OCI-LY7 (cell line): Measurements from ENCODE around the gene USHBP1. TPM values are rescaled to one million over a fixed set of nuclear protein-coding genes. Genes with fewer than 3 reads are reported as not detected.

ENCODE experiments used
- BruUV-seq: library from RNA; stranded (reverse); fragments of 400-500 nt; replicated peaks from 2 replicates; lab custom pipeline; 2021; lab: Mats Ljungman, UMichigan
- CTCF ChIA-PET: fragments of 300-600 bp; sonication (Branson Sonifier 250); formaldehyde crosslinking; loops from one replicate; lab custom pipeline; 2022; ENCODE audit warnings: antibody characterized with exemption; ENCODE audit not compliant: unreplicated experiment; lab: Charles Lee
- POLR2A ChIA-PET: fragments of 300-600 bp; sonication (Branson Sonifier 250); formaldehyde crosslinking; loops from one replicate; lab custom pipeline; 2022; ENCODE audit warnings: antibody characterized with exemption; lab: Charles Lee
- DNase-seq: peaks from one replicate; pipeline ENCODE4 v3.0.0-alpha.2; 2015; ENCODE audit warnings: low spot score
- H2AFZ ChIP-seq: fragments of 200-600 bp; sonication (generic), shearing (Covaris generic); 2 replicates; pipeline ENCODE4 v1.6.1; 2014; ENCODE audit warnings: mild to moderate bottlenecking, antibody characterized with exemption, low read length, moderate library complexity
- H3K27ac ChIP-seq: fragments of 200-600 bp; sonication (generic); 2 replicates; pipeline ENCODE4 v1.5.1; 2014; ENCODE audit warnings: mixed run types, low read depth, mild to moderate bottlenecking, moderate library complexity, low read length, inconsistent platforms; ENCODE audit not compliant: poor library complexity, severe bottlenecking
- H3K36me3 ChIP-seq: fragments of 200-600 bp; sonication (generic); 2 replicates; pipeline ENCODE4 v1.6.1; 2014; ENCODE audit warnings: mild to moderate bottlenecking, antibody characterized with exemption, low read length, moderate library complexity, mixed read lengths; ENCODE audit not compliant: insufficient read depth
- H3K4me1 ChIP-seq: fragments of 200-600 bp; sonication (generic); 2 replicates; pipeline ENCODE4 v1.5.1; 2014; ENCODE audit warnings: mild to moderate bottlenecking, low read length; ENCODE audit not compliant: insufficient read depth, poor library complexity, severe bottlenecking
- H3K4me2 ChIP-seq: fragments of 200-600 bp; sonication (generic); 2 replicates; pipeline ENCODE4 v1.6.1; 2014; ENCODE audit warnings: mild to moderate bottlenecking, low read length
- H3K4me3 ChIP-seq: fragments of 200-600 bp; sonication (generic); 2 replicates; pipeline ENCODE4 v1.5.1; 2014; ENCODE audit warnings: mild to moderate bottlenecking, low read depth, low read length; ENCODE audit not compliant: poor library complexity, severe bottlenecking
- H3K79me2 ChIP-seq: fragments of 200-600 bp; sonication (generic); 2 replicates; pipeline ENCODE4 v1.6.1; 2016; ENCODE audit warnings: low read depth, mild to moderate bottlenecking, low read length, moderate library complexity, mixed read lengths; ENCODE audit not compliant: insufficient read depth
- H3K9me2 ChIP-seq: fragments of 200-600 bp; sonication (generic); 2 replicates; pipeline ENCODE4 v1.6.1; 2016; ENCODE audit warnings: mild to moderate bottlenecking, low read length, mixed read lengths; ENCODE audit not compliant: insufficient read depth
- H3K9me3 ChIP-seq: fragments of 200-600 bp; sonication (generic); 2 replicates; pipeline ENCODE4 v1.6.1; 2014; ENCODE audit warnings: mild to moderate bottlenecking, mixed run types, low read length, mixed read lengths
- H4K20me1 ChIP-seq: fragments of 200-600 bp; sonication (generic); 2 replicates; pipeline ENCODE4 v1.6.1; 2014; ENCODE audit warnings: mild to moderate bottlenecking, antibody characterized with exemption, low read length, moderate library complexity, mixed read lengths; ENCODE audit not compliant: insufficient read depth
- CTCF ChIP-seq: fragments of 200-600 bp; sonication (generic); conservative IDR thresholded peaks from 2 replicates; pipeline ENCODE4 v1.5.1; 2014; ENCODE audit warnings: mild to moderate bottlenecking, antibody characterized with exemption, low read length, moderate library complexity, mixed read lengths
- EZH2phosphoT487 ChIP-seq: fragments of 200-600 bp; sonication (generic); IDR thresholded peaks from 2 replicates; pipeline ENCODE4 v1.6.1; 2018; ENCODE audit warnings: low read depth, borderline replicate concordance, mild to moderate bottlenecking, mixed run types, antibody characterized with exemption, low read length, moderate library complexity, mixed read lengths
- intact Hi-C: fragments of 100-400 bp; cut with micrococcal nuclease; formaldehyde crosslinking; loops from one replicate; pipeline ENCODE4 v1.10.0; 2022; ENCODE audit not compliant: unreplicated experiment
- total RNA-seq, 2 experiments: library from RNA; depleted of rRNA in 1 of 2; stranded (reverse); fragments of >200 nt in 1 of 2; shearing (Covaris generic) in 1 of 2; gene quantifications; 2 replicates each; pipeline ENCODE4 v1.2.3, GENCODE V29; 2014 to 2022

Gene USHBP1
- total RNA-seq, 2 experiments from 2014 or later, result 3.1 to 7.6 TPM

GRCh38 chr19:17211547-17212446 is 52.7 kb downstream of the USHBP1 start:
- peaks cover 50% of the 10 kb centered on the region for H3K36me3 ChIP-seq
- CTCF ChIA-PET, result no interaction called here
- no TSS peak for BruUV-seq

GRCh38 chr19:17210296-17210695 is 54.2 kb downstream of the USHBP1 start:
- Histone ChIP-seq H4K20me1 (no peaks in the 10 kb centered on the region), H3K27ac (no peak overlapping the region), H3K4me1 (peaks cover 36% of the 10 kb centered on the region), H3K36me3 (peaks cover 62% of the 10 kb centered on the region), H3K79me2 (no peaks in the 10 kb centered on the region), H3K9me2 (no peaks in the 10 kb centered on the region), H2AFZ (no peak overlapping the region), H3K9me3 (no peaks in the 10 kb centered on the region), H3K4me2 (no peak overlapping the region), H3K4me3 (no peak overlapping the region)
- CTCF ChIA-PET, result no interaction called here
- BruUV-seq, result no TSS peak
- TF ChIP-seq CTCF (no peak), EZH2phosphoT487 (no peak)
- POLR2A ChIA-PET, result no interaction called here
- no peak for DNase-seq
- intact Hi-C loops, result no loop called here

More at GRCh38 chr19:17211547-17212446, 52.7 kb downstream of the USHBP1 start:
- no peaks in the 10 kb centered on the region for H4K20me1 ChIP-seq
- H3K4me2 ChIP-seq, result no peak overlapping the region
- H3K9me2 ChIP-seq, result no peaks in the 10 kb centered on the region
- no peak overlapping the region for H2AFZ ChIP-seq
- H3K9me3 ChIP-seq, result no peaks in the 10 kb centered on the region
- TF ChIP-seq CTCF (no peak), EZH2phosphoT487 (no peak)
- no peak for DNase-seq
- intact Hi-C loops, result no loop called here
- no peaks in the 10 kb centered on the region for H3K79me2 ChIP-seq
- H3K4me3 ChIP-seq, result no peak overlapping the region
- H3K27ac ChIP-seq, result no peak overlapping the region
- POLR2A ChIA-PET, result no interaction called here
- peaks cover 44% of the 10 kb centered on the region for H3K4me1 ChIP-seq
